NT2/D1 (cell line): ENCODE results near the gene PRKAA1.
"Not testable (repeated sequence)": the region's sequence is repeated elsewhere in the genome, so short reads cannot be mapped to it uniquely, and the experiment has no call there.

Experiments
- DNase-seq: peaks from one replicate; pipeline ENCODE4 v3.0.0-alpha.2; 2011; ENCODE audit warnings: low read depth, low spot score
- H3K27me3 ChIP-seq: 2 replicates; pipeline ENCODE4 v1.6.0; 2011; ENCODE audit warnings: mild to moderate bottlenecking; ENCODE audit not compliant: insufficient read length, insufficient read depth
- H3K36me3 ChIP-seq: 2 replicates; pipeline ENCODE4 v1.6.1; 2011; ENCODE audit warnings: mild to moderate bottlenecking, low read length, mixed read lengths; ENCODE audit not compliant: insufficient read depth, insufficient read length
- H3K4me1 ChIP-seq: 2 replicates; pipeline ENCODE4 v1.5.1; 2011; ENCODE audit not compliant: insufficient read depth, insufficient read length
- H3K4me3 ChIP-seq: 2 replicates; pipeline ENCODE4 v1.5.1; 2011; ENCODE audit warnings: low read depth; ENCODE audit not compliant: insufficient read length
- H3K9ac ChIP-seq: 2 replicates; pipeline ENCODE4 v1.6.0; 2011; ENCODE audit warnings: low read depth; ENCODE audit not compliant: insufficient read length
- H3K9me3 ChIP-seq: 2 replicates; pipeline ENCODE4 v1.5.1; 2011; ENCODE audit warnings: mild to moderate bottlenecking, low read length; ENCODE audit not compliant: insufficient read depth
- SUZ12 ChIP-seq: IDR thresholded peaks from 2 replicates; pipeline ENCODE4 v1.6.1; 2011; ENCODE audit not compliant: insufficient read length, insufficient read depth; ENCODE audit errors: extremely low read depth
- YY1 ChIP-seq: IDR thresholded peaks from 2 replicates; pipeline ENCODE4 v1.6.1; 2011; ENCODE audit not compliant: insufficient read length, insufficient read depth
- ZNF274 ChIP-seq: IDR thresholded peaks from 2 replicates; pipeline ENCODE4 v1.6.1; 2011; ENCODE audit warnings: mild to moderate bottlenecking, low read depth, low read length

Gene PRKAA1

GRCh38 chr5:40733879-40734563 is 64.2 kb downstream of the PRKAA1 start:
- TF ChIP-seq ZNF274, result no peak
- TF ChIP-seq YY1, result no peak
- TF ChIP-seq SUZ12, result no peak
- H3K9me3 ChIP-seq, result no peaks in the 10 kb centered on the region
- H3K4me3 ChIP-seq, result no peak overlapping the region
- H3K4me1 ChIP-seq, result no peaks in the 10 kb centered on the region
- H3K27me3 ChIP-seq, result no peaks in the 10 kb centered on the region
- DNase-seq, result no peak
- no peak overlapping the region for H3K9ac ChIP-seq
- H3K36me3 ChIP-seq, result no peaks in the 10 kb centered on the region

- Histone ChIP-seq H3K9ac (no peak overlapping the region), H3K4me3 (no peak overlapping the region), H3K36me3 (no peaks in the 10 kb centered on the region), H3K9me3 (no peaks in the 10 kb centered on the region), H3K27me3 (no peaks in the 10 kb centered on the region), H3K4me1 (no peaks in the 10 kb centered on the region)
- no peak for DNase-seq
- no peak for TF ChIP-seq ZNF274
Observed at GRCh38 chr5:40733434-40733833, 64.7 kb downstream of the PRKAA1 start.

- not testable (repeated sequence) for H3K27me3 ChIP-seq, H3K9me3 ChIP-seq, H3K4me3 ChIP-seq, H3K4me1 ChIP-seq, H3K36me3 ChIP-seq, H3K9ac ChIP-seq, DNase-seq
Observed at GRCh38 chr5:40722497-40722911, 75.7 kb downstream of the PRKAA1 start.

GRCh38 chr5:40720069-40720468 is 78.1 kb downstream of the PRKAA1 start:
- no peak for DNase-seq
- H3K27me3 ChIP-seq, result no peaks in the 10 kb centered on the region

GRCh38 chr5:40717281-40717680 is 80.9 kb downstream of the PRKAA1 start:
- Histone ChIP-seq H3K9me3 (peaks cover 5% of the 10 kb centered on the region; the same call in 1 of the 2 replicates), H3K36me3 (no peaks in the 10 kb centered on the region), H3K27me3 (no peaks in the 10 kb centered on the region), H3K4me1 (no peaks in the 10 kb centered on the region), H3K4me3 (no peak overlapping the region), H3K9ac (no peak overlapping the region)
- DNase-seq, result no peak
- TF ChIP-seq ZNF274 (no peak), SUZ12 (no peak), YY1 (no peak)

More at GRCh38 chr5:40720069-40720468, 78.1 kb downstream of the PRKAA1 start:
- H3K9ac ChIP-seq, result no peak overlapping the region
- H3K4me1 ChIP-seq, result no peaks in the 10 kb centered on the region
- no peaks in the 10 kb centered on the region for H3K36me3 ChIP-seq
- H3K4me3 ChIP-seq, result no peak overlapping the region
- H3K9me3 ChIP-seq, result peaks cover 5% of the 10 kb centered on the region; the same call in 1 of the 2 replicates
- TF ChIP-seq ZNF274 (no peak), SUZ12 (no peak), YY1 (no peak)

GRCh38 chr5:40716590-40716989 is 81.6 kb downstream of the PRKAA1 start:
- H3K4me3 ChIP-seq, result no peak overlapping the region
- no peak overlapping the region for H3K9ac ChIP-seq
- peaks cover 5% of the 10 kb centered on the region; the same call in 1 of the 2 replicates for H3K9me3 ChIP-seq
- no peaks in the 10 kb centered on the region for H3K27me3 ChIP-seq
- H3K4me1 ChIP-seq, result no peaks in the 10 kb centered on the region
- TF ChIP-seq SUZ12 (no peak), YY1 (no peak), ZNF274 (no peak)
- no peak for DNase-seq
- no peaks in the 10 kb centered on the region for H3K36me3 ChIP-seq

DNA sequence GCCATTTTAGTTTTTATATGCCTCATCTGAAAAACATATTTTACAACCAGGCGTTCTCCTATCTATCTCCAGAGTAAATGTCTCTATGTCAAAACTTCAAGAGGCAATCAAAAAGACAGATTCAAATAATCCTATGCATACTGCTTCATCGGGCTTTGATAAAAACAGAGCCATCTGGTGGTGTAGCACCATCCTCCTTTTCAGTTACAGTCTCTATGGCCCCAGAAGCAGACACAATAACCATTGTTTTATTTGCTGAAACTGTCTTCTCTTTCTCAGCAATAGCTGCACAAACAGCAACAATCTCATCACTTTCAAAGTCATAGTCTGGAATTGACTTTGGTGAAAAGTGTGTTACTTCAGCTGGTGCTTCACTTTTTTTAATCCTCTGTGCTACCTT is 82.2 kb downstream of the PRKAA1 start:
- TF ChIP-seq ZNF274, result no peak
- Histone ChIP-seq H3K9me3 (peaks cover 4% of the 10 kb centered on the region; the same call in 1 of the 2 replicates), H3K4me3 (no peak overlapping the region), H3K27me3 (no peaks in the 10 kb centered on the region), H3K9ac (no peak overlapping the region), H3K36me3 (no peaks in the 10 kb centered on the region), H3K4me1 (no peaks in the 10 kb centered on the region)
- no peak for DNase-seq

DNA sequence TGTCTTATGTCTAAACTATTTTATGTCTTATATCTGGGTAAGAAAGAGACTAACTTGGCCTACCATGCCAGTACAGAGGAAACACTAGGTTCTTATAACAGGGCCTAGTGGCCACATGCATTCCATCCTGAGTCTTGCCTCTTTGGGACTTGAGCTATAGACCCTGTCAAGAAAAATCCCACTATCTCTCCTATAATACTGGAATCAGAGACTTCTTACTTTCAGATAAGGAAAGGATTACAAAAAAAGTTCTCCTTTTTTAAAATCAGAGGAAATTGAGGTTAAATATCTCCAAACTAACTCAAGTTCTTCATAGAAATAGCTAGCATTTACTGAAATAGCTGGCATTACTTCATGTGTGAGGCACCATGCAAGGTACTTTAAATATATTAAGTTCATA is 84.2 kb downstream of the PRKAA1 start:
- H3K4me3 ChIP-seq, result no peak overlapping the region
- TF ChIP-seq SUZ12 (no peak), ZNF274 (no peak), YY1 (no peak)
- no peaks in the 10 kb centered on the region for H3K27me3 ChIP-seq
- H3K9me3 ChIP-seq, result no peaks in the 10 kb centered on the region
- H3K4me1 ChIP-seq, result no peaks in the 10 kb centered on the region
- no peak overlapping the region for H3K9ac ChIP-seq
- no peaks in the 10 kb centered on the region for H3K36me3 ChIP-seq
- DNase-seq, result no peak

- H3K27me3 ChIP-seq, H3K36me3 ChIP-seq, H3K9me3 ChIP-seq, DNase-seq, H3K9ac ChIP-seq, H3K4me1 ChIP-seq, H3K4me3 ChIP-seq: not testable (repeated sequence)
Observed at GRCh38 chr5:40710575-40710974, 87.6 kb downstream of the PRKAA1 start.
